Neural crest cell (in vitro differentiated cells): ENCODE data around the gene ASXL3. TPM values are rescaled to one million over a fixed set of nuclear protein-coding genes. Genes with fewer than 3 reads are reported as not detected.
A peak's percentile ranks its signal among the peaks of the same experiment; 100 is the strongest.

Experiments
- DNase-seq: peaks from one replicate; pipeline ENCODE4 v3.0.0; 2021; ENCODE audit warnings: low read depth, mixed read lengths, low spot score
- H3K27ac Mint-ChIP-seq: one replicate; pipeline ENCODE4 v1.8.0; 2021; ENCODE audit warnings: mild to moderate bottlenecking, mixed read lengths; ENCODE audit not compliant: unreplicated experiment
- H3K27me3 Mint-ChIP-seq: 2 replicates; pipeline ENCODE4 v1.8.0; 2021; ENCODE audit warnings: low read depth, mild to moderate bottlenecking, mixed read lengths
- H3K36me3 Mint-ChIP-seq: 2 replicates; pipeline ENCODE4 v1.8.0; 2021; ENCODE audit warnings: low read depth, mild to moderate bottlenecking, mixed read lengths
- H3K4me1 Mint-ChIP-seq: 2 replicates; pipeline ENCODE4 v1.8.0; 2021; ENCODE audit warnings: mixed read lengths
- H3K4me3 Mint-ChIP-seq: one replicate; pipeline ENCODE4 v1.8.0; 2021; ENCODE audit warnings: mild to moderate bottlenecking, mixed read lengths
- H3K9me3 Mint-ChIP-seq: 2 replicates; pipeline ENCODE4 v1.8.0; 2021; ENCODE audit warnings: mixed read lengths
- total RNA-seq: library from RNA; stranded (reverse); gene quantifications from 2 replicates; pipeline ENCODE4 v1.2.1, GENCODE V29; 2021
- TF ChIP-seq, protein P1 (sequence below): fragments of 200-600 bp; sonication (generic); conservative IDR thresholded peaks from 2 replicates; pipeline ENCODE4 v1.5.0; 2021; ENCODE audit warnings: antibody characterized with exemption, mild to moderate bottlenecking

ASXL3 gene
- total RNA-seq, 1 donor from 2014 or later = 14.5 TPM

DNA sequence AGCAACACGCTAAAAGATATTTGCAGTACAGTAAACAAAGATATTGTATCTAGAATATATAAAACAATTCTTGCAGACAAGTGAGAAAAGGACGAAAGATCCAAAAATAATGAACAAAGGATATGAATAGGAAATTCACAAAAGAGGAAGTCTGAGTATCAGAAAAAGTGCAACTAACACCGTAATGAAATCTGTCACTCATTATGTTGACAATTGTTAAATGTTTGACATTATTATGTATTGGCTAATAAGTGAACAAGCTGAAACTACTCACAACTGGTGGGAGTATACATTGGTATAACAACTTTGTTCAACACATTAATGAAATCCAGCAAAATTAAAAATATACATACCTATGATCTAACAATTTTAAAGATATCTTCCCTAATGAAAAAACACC is 36.7 kb upstream of the ASXL3 start:
- TF ChIP-seq, protein P1, sequence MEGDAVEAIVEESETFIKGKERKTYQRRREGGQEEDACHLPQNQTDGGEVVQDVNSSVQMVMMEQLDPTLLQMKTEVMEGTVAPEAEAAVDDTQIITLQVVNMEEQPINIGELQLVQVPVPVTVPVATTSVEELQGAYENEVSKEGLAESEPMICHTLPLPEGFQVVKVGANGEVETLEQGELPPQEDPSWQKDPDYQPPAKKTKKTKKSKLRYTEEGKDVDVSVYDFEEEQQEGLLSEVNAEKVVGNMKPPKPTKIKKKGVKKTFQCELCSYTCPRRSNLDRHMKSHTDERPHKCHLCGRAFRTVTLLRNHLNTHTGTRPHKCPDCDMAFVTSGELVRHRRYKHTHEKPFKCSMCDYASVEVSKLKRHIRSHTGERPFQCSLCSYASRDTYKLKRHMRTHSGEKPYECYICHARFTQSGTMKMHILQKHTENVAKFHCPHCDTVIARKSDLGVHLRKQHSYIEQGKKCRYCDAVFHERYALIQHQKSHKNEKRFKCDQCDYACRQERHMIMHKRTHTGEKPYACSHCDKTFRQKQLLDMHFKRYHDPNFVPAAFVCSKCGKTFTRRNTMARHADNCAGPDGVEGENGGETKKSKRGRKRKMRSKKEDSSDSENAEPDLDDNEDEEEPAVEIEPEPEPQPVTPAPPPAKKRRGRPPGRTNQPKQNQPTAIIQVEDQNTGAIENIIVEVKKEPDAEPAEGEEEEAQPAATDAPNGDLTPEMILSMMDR = no peak
- no peaks in the 10 kb centered on the region for H3K9me3 Mint-ChIP-seq
- H3K36me3 Mint-ChIP-seq = no peaks in the 10 kb centered on the region
- no peak for DNase-seq
- no peaks in the 10 kb centered on the region for H3K27me3 Mint-ChIP-seq
- no peak overlapping the region for H3K27ac Mint-ChIP-seq
- H3K4me3 Mint-ChIP-seq = no peak overlapping the region
- no peaks in the 10 kb centered on the region for H3K4me1 Mint-ChIP-seq

GRCh38 chr18:33556846-33557245 is 21.2 kb upstream of the ASXL3 start:
- H3K4me3 Mint-ChIP-seq = no peak overlapping the region

DNA sequence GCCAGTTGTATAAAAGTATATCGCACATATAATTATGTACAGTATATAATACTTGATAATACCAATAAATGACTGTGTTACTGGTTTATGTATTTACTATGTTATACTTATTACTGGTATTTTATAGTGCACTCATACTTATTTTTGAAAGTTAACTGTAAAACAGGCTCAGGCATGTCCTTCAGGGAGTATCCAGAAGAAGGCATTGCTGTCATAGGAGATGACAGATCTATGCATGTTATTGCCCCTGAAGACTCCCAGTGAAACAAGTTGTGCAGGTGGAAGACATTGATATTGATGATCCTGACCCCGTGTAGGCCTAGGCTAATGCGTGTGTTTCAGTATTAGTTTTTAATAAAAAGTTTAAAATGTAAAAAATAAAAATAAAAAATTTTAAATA is 20.3 kb upstream of the ASXL3 start:
- no peak for DNase-seq
- Mint-ChIP-seq H3K4me1 (peaks cover 7% of the 10 kb centered on the region), H3K27ac (no peak overlapping the region), H3K9me3 (no peaks in the 10 kb centered on the region), H3K4me3 (no peak overlapping the region), H3K27me3 (no peaks in the 10 kb centered on the region), H3K36me3 (no peaks in the 10 kb centered on the region)
- TF ChIP-seq, protein P1 = no peak

More at GRCh38 chr18:33556846-33557245, 21.2 kb upstream of the ASXL3 start:
- no peaks in the 10 kb centered on the region for H3K27me3 Mint-ChIP-seq
- H3K36me3 Mint-ChIP-seq = no peaks in the 10 kb centered on the region
- no peak overlapping the region for H3K27ac Mint-ChIP-seq
- peaks cover 7% of the 10 kb centered on the region for H3K4me1 Mint-ChIP-seq
- H3K9me3 Mint-ChIP-seq = no peaks in the 10 kb centered on the region
- TF ChIP-seq, protein P1 = no peak
- no peak for DNase-seq

DNA sequence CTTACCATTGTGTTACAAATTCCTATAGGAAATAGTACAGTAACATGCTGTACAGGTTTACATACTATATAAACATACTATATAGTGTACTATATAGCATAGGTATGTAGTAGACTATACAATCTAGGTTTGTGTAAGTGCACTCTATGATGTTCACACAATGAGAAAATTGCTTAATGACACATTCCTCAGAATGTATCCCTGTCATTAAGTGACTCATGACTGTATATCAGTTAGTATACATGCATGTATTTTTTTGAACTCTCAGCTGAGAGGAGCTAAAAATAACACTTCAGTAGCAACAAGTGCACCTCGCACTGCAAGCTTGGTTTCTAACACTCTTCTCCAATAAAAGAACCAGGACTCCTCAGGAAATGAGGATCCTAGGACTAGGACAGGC is 19.5 kb upstream of the ASXL3 start:
- Mint-ChIP-seq H3K36me3 (no peaks in the 10 kb centered on the region), H3K4me3 (no peak overlapping the region), H3K27ac (no peak overlapping the region), H3K4me1 (peaks cover 7% of the 10 kb centered on the region), H3K27me3 (no peaks in the 10 kb centered on the region), H3K9me3 (no peaks in the 10 kb centered on the region)
- TF ChIP-seq, protein P1 = no peak
- DNase-seq = no peak

- no peak for DNase-seq
- Mint-ChIP-seq H3K27me3 (no peaks in the 10 kb centered on the region), H3K27ac (peak overlapping the region; percentile 72), H3K4me1 (peaks cover 7% of the 10 kb centered on the region), H3K36me3 (peaks cover 5% of the 10 kb centered on the region), H3K4me3 (no peak overlapping the region), H3K9me3 (peaks cover 5% of the 10 kb centered on the region)
- TF ChIP-seq, protein P1 = no peak
Observed at GRCh38 chr18:33560686-33561370, 17.2 kb upstream of the ASXL3 start.
